Measurements from ENCODE around the gene DVL3.
A peak's percentile ranks its signal among the peaks of the same experiment; 100 is the strongest.
"Not testable (repeated sequence)": the region's sequence is repeated elsewhere in the genome, so short reads cannot be mapped to it uniquely, and the experiment has no call there.

The DVL3 gene
- 20.5 to 148 (median 56.7) reads per million in 18 experiments for total RNA-seq

GRCh38 chr3:184154885-184155643 is at the start of gene DVL3:
TSS of gene DVL3 (plus strand) at chr3:184155377. CDS start at chr3:184155636, 259 bp downstream.
- DNase-seq = peak; percentile 55 to 75

- no peak for DNase-seq
Observed at GRCh38 chr3:184110316-184110725, 44.9 kb upstream of the DVL3 start.

- DNase-seq = no peak
Observed at GRCh38 chr3:184116017-184116416, 39.2 kb upstream of the DVL3 start.

GRCh38 chr3:184117636-184118035 is 37.5 kb upstream of the DVL3 start:
- DNase-seq = no peak

GRCh38 chr3:184121031-184121430 is 34.1 kb upstream of the DVL3 start:
- not testable (repeated sequence) for DNase-seq

GRCh38 chr3:184126006-184126405 is 29.2 kb upstream of the DVL3 start:
- DNase-seq = no peak

GRCh38 chr3:184129012-184129411 is 26.2 kb upstream of the DVL3 start:
- DNase-seq = peak; percentile 21 to 39

GRCh38 chr3:184132945-184133344 is 22.2 kb upstream of the DVL3 start:
- no peak for DNase-seq

GRCh38 chr3:184133840-184134745 is 21.1 kb upstream of the DVL3 start:
- peak; percentile 73 to 83 for DNase-seq

- no peak for DNase-seq
Observed at GRCh38 chr3:184134746-184135148, 20.4 kb upstream of the DVL3 start.

- DNase-seq = peak; percentile 94
Observed at GRCh38 chr3:184135149-184135910, 19.8 kb upstream of the DVL3 start, which contains the start of gene EIF2B5. TSS of gene EIF2B5 (plus strand) at chr3:184135358. CDS start at chr3:184135386, 28 bp downstream.

GRCh38 chr3:184135911-184136260 is 19.3 kb upstream of the DVL3 start:
- no peak for DNase-seq

GRCh38 chr3:184140436-184140835 is 14.7 kb upstream of the DVL3 start:
- no peak for DNase-seq

GRCh38 chr3:184142199-184142598 is 13.0 kb upstream of the DVL3 start:
- DNase-seq = no peak

GRCh38 chr3:184143327-184143726 is 11.8 kb upstream of the DVL3 start:
- DNase-seq = no peak

- no peak for DNase-seq
Observed at GRCh38 chr3:184144505-184144904, 10.7 kb upstream of the DVL3 start.

- peak in 1 of 2 donors; percentile 18 for DNase-seq
Observed at GRCh38 chr3:184145111-184145524, 10.1 kb upstream of the DVL3 start.

- no peak for DNase-seq
Observed at GRCh38 chr3:184145751-184146270, 9.4 kb upstream of the DVL3 start.

GRCh38 chr3:184148076-184148475 is 7.1 kb upstream of the DVL3 start:
- DNase-seq = peak; percentile 72 to 76

- DNase-seq = no peak
Observed at GRCh38 chr3:184149123-184149522, 6.1 kb upstream of the DVL3 start.

GRCh38 chr3:184149770-184150169 is 5.4 kb upstream of the DVL3 start:
- DNase-seq = not testable (repeated sequence)

Measured in inflammatory macrophage (primary cell).